SH-SY5Y (cell line): Measurements from ENCODE around the gene COL26A1.

Source experiments
- GATA2 ChIP-seq: IDR thresholded peaks from 2 replicates; pipeline ENCODE4 v1.6.1; 2011; ENCODE audit warnings: mild to moderate bottlenecking, low read depth, low read length
- GATA3 ChIP-seq: IDR thresholded peaks from 2 replicates; pipeline ENCODE4 v1.6.1; 2011; ENCODE audit warnings: low read depth, mild to moderate bottlenecking, low read length, moderate library complexity

- TF ChIP-seq GATA2 (no peak), GATA3 (no peak)
Measured at GRCh38 chr7:101516851-101517250, 154.2 kb downstream of the COL26A1 start.
